Neuronal stem cell (in vitro differentiated cells): ENCODE data around the gene TLR1.
A peak's percentile ranks its signal among the peaks of the same experiment; 100 is the strongest.
"Not testable (repeated sequence)": the region's sequence is repeated elsewhere in the genome, so short reads cannot be mapped to it uniquely, and the experiment has no call there.

Source experiments
- DNase-seq: peaks from one replicate; pipeline ENCODE4 v3.0.0-alpha.2; 2013; ENCODE audit warnings: low spot score
- H2AFZ ChIP-seq: one replicate; pipeline ENCODE4 v1.6.1; 2013; ENCODE audit warnings: mild to moderate bottlenecking, low read length, inconsistent platforms
- H2AK5ac ChIP-seq: 2 replicates; pipeline ENCODE4 v1.6.1; 2013; ENCODE audit warnings: low read depth, mild to moderate bottlenecking, inconsistent platforms, low read length, moderate library complexity, mixed read lengths
- H2BK120ac ChIP-seq: 2 replicates; pipeline ENCODE4 v1.6.1; 2013; ENCODE audit warnings: low read depth, mild to moderate bottlenecking, inconsistent platforms, low read length, moderate library complexity, mixed read lengths
- H2BK12ac ChIP-seq: one replicate; pipeline ENCODE4 v1.6.1; 2013; ENCODE audit warnings: low read length, inconsistent platforms
- H2BK15ac ChIP-seq: 2 replicates; pipeline ENCODE4 v1.6.1; 2013; ENCODE audit warnings: mild to moderate bottlenecking, low read length, inconsistent platforms, mixed read lengths
- H2BK5ac ChIP-seq: one replicate; pipeline ENCODE4 v1.6.1; 2013; ENCODE audit warnings: inconsistent platforms, mild to moderate bottlenecking, low read length, moderate library complexity
- H3K14ac ChIP-seq: one replicate; pipeline ENCODE4 v1.6.1; 2013; ENCODE audit warnings: low read length, inconsistent platforms
- H3K18ac ChIP-seq: 2 replicates; pipeline ENCODE4 v1.6.1; 2013; ENCODE audit warnings: low read length, inconsistent platforms
- H3K23ac ChIP-seq: 2 replicates; pipeline ENCODE4 v1.6.1; 2013; ENCODE audit warnings: low read depth, mild to moderate bottlenecking, mixed read lengths, low read length, inconsistent platforms; ENCODE audit not compliant: poor library complexity
- H3K27ac ChIP-seq: replicated peaks from 3 replicates; pipeline ENCODE4 v1.5.1; 2013; ENCODE audit warnings: low read length, inconsistent platforms
- H3K27me3 ChIP-seq, 3 experiments: 2 replicates each; pipeline ENCODE4 v1.6.1; 2013; ENCODE audit warnings: low read length in 3 of 3, mild to moderate bottlenecking in 2 of 3, inconsistent platforms in 1 of 3, low read depth in 1 of 3, mixed read lengths in 1 of 3, moderate library complexity in 1 of 3; ENCODE audit not compliant: control insufficient read depth in 3 of 3, insufficient read depth in 3 of 3
- H3K36me3 ChIP-seq, 2 donors: replicated peaks in 1 of 2; 2 replicates each; pipeline ENCODE4 v1.6.1; 2013; ENCODE audit warnings: low read length in 2 of 2; ENCODE audit not compliant: control insufficient read depth in 2 of 2, insufficient read depth in 2 of 2
- H3K4ac ChIP-seq: 2 replicates; pipeline ENCODE4 v1.6.1; 2013; ENCODE audit warnings: inconsistent platforms, mild to moderate bottlenecking, low read length, moderate library complexity
- H3K4me1 ChIP-seq, 2 donors: 1 replicate in 1 of 2; 2 replicates in 1 of 2; pipeline ENCODE4 v1.6.1; 2013; ENCODE audit warnings: low read length in 2 of 2, low read depth in 1 of 2; ENCODE audit not compliant: control insufficient read depth in 2 of 2, insufficient read depth in 1 of 2
- H3K4me2 ChIP-seq: one replicate; pipeline ENCODE4 v1.6.1; 2013; ENCODE audit warnings: mild to moderate bottlenecking, low read length, inconsistent platforms; ENCODE audit not compliant: insufficient read depth, poor library complexity, severe bottlenecking
- H3K4me3 ChIP-seq, 2 donors: 2 replicates each; pipeline ENCODE4 v1.5.1; 2013; ENCODE audit warnings: low read length in 2 of 2, mild to moderate bottlenecking in 2 of 2, inconsistent platforms in 1 of 2, moderate library complexity in 1 of 2
- H3K79me1 ChIP-seq: one replicate; pipeline ENCODE4 v1.6.1; 2013; ENCODE audit warnings: low read depth, mild to moderate bottlenecking, inconsistent platforms, low read length, moderate library complexity
- H3K9ac ChIP-seq: one replicate; pipeline ENCODE4 v1.6.1; 2013; ENCODE audit warnings: mild to moderate bottlenecking, low read depth, low read length, inconsistent platforms; ENCODE audit not compliant: poor library complexity
- H3K9me3 ChIP-seq, 2 donors: replicated peaks in 1 of 2; 2 replicates each; pipeline versions ENCODE3 to v1.6.1; 2013; ENCODE audit warnings: low read length in 2 of 2, mild to moderate bottlenecking in 2 of 2, inconsistent platforms in 1 of 2, low read depth in 1 of 2, mixed read lengths in 1 of 2, moderate library complexity in 1 of 2; ENCODE audit not compliant: control insufficient read depth in 2 of 2, insufficient read depth in 1 of 2
- H4K8ac ChIP-seq: one replicate; pipeline ENCODE4 v1.6.1; 2013; ENCODE audit warnings: low read depth, mild to moderate bottlenecking, inconsistent platforms, low read length, moderate library complexity
- H4K91ac ChIP-seq: one replicate; pipeline ENCODE4 v1.6.1; 2013; ENCODE audit warnings: low read length, low read depth, mild to moderate bottlenecking, inconsistent platforms; ENCODE audit not compliant: poor library complexity
- WGBS, 2 donors: extraction: QIAGEN DNeasy Blood & Tissue Kit; methylation state at CpG; one replicate each; pipeline ENCODE4 v1.1.7; 2013; ENCODE audit warnings: missing lambda C conversion rate in 2 of 2, mixed read lengths in 1 of 2; ENCODE audit not compliant: insufficient read length in 2 of 2, insufficient replicate concordance in 1 of 2; ENCODE audit errors: extremely low coverage in 2 of 2; 5-methylcytosine and 5-hydroxymethylcytosine counted together

TLR1 gene

DNA sequence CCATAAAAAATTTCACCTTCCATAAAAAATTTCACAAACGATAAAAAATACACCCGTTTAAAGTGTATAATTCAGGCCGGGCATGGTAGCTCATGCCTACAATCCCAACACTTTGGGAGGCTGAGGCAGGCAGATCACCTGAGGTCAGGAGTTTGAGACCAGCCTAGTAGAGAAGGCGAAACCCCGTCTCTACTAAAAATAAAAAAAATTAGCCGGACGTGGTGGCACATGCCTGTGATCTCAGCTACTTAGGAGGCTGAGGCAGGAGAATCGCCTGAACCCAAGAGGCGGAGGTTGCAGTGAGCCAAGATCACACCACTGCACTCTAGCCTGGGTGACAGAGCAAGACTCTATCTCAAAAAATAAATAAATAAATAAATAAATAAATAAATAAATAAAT lies 1.7 kb upstream of the TLR1 start:
- not testable (repeated sequence) for H3K27me3 ChIP-seq, H3K4ac ChIP-seq, H3K4me1 ChIP-seq, H2BK120ac ChIP-seq, H3K79me1 ChIP-seq, H4K8ac ChIP-seq, H2BK12ac ChIP-seq, H3K23ac ChIP-seq, H2AK5ac ChIP-seq, H4K91ac ChIP-seq, H3K36me3 ChIP-seq, H3K4me3 ChIP-seq, H3K9me3 ChIP-seq, DNase-seq, H3K9ac ChIP-seq, H2AFZ ChIP-seq, H2BK5ac ChIP-seq, H3K4me2 ChIP-seq, H3K18ac ChIP-seq, H3K14ac ChIP-seq, H2BK15ac ChIP-seq, H3K27ac ChIP-seq
- no CpG with 5 or more reads among the region's 9 CpGs for WGBS, 2 donors

DNA sequence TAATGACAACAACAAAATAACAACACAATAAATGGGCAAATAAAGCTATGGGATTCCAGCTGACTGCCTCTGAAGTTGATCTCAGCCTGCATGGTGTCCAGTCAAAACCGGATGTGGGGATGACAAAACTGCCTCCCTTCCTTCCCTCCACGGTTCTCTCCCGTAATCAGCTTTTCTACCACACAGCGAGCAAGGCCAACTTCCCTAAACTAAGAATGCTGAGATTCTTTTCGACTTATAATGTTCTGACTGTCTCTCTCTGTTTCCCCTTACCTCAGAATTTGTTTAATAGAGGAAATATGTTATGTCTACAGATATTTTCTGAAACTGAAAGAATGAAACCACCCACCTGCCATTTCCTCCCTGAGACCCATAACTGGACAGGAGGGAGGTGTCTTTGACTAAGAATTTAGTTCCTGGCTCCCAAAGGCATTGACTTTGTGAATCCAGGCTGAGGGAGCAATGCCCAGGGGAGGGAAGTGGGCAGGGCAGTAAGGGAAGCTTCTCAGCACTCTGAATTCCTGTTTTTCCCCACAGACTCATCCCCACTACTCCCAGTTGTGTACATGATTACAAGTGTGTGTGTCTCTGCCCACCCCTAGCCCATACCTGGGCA lies 1.0 kb upstream of the TLR1 start:
- Histone ChIP-seq H3K4ac (no peak overlapping the region), H3K9me3 (peaks cover 7 to 8% of the 10 kb centered on the region in 2 donors), H3K14ac (no peak overlapping the region), H2BK120ac (no peak overlapping the region), H3K27me3 (peaks cover 0 to 2% (median 0%) of the 10 kb centered on the region in 3 experiments), H3K4me3 (no peak overlapping the region), H3K9ac (no peak overlapping the region), H2AFZ (peak overlapping the region; percentile 51), H2BK12ac (no peak overlapping the region), H3K4me2 (no peak overlapping the region), H3K36me3 (no peaks in the 10 kb centered on the region), H3K27ac (no peak overlapping the region), H2AK5ac (no peak overlapping the region), H2BK5ac (no peak overlapping the region), H4K8ac (no peak overlapping the region), H3K4me1 (no peaks in the 10 kb centered on the region), H3K23ac (no peak overlapping the region), H3K79me1 (no peaks in the 10 kb centered on the region), H4K91ac (no peak overlapping the region), H3K18ac (no peak overlapping the region), H2BK15ac (no peak overlapping the region)
- DNase-seq = no peak
- no CpG with 5 or more reads among the region's 5 CpGs for WGBS, 2 donors

DNA sequence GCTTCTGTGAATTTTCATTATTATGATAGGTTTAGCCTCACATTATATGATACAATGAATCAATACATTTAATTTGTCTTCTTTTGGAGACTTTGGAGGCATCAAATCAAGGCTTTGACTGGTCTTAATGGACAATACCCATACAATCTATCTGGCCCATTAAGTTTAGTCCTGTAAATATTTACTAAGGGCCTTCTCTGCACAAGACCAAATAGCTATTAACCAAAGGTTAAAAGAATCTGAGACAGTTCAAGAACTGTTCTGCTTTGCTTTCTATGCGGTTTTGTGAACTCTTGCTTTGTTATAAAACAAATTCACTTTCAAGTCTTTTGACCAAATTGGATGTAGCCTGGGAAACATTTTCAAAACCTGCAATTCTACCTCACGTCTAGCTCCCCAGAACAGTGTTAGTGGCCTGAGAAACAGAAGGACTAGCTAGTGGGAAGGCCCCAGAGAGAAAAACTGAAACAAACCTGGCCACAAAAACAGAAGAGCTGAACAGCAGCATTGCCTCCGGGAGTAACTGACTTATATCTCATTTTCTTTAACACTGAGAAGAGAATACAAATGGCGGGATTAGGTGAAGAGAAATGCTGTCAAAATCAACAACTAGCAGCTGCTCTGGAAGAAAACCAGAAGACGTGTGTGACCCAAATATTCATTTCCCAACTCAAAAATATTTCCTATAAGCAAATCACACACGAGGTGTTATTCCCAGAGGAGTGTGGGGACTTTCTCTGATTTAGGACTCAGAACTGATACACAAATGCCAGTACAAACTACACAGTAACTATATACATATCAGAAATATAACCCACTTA lies 548 bp downstream of the TLR1 start:
- Histone ChIP-seq H3K79me1 (no peaks in the 10 kb centered on the region), H2AFZ (no peak overlapping the region), H3K4me1 (no peaks in the 10 kb centered on the region), H3K36me3 (no peaks in the 10 kb centered on the region), H3K18ac (no peak overlapping the region), H4K91ac (no peak overlapping the region), H3K27me3 (peaks cover 0 to 2% (median 0%) of the 10 kb centered on the region in 3 experiments), H2BK15ac (no peak overlapping the region), H3K4me3 (no peak overlapping the region), H3K23ac (no peak overlapping the region), H2BK12ac (no peak overlapping the region), H4K8ac (no peak overlapping the region), H3K9ac (no peak overlapping the region), H3K27ac (no peak overlapping the region), H3K14ac (no peak overlapping the region), H2AK5ac (no peak overlapping the region), H3K4ac (no peak overlapping the region), H3K4me2 (no peak overlapping the region), H2BK120ac (no peak overlapping the region), H3K9me3 (peaks cover 7 to 8% of the 10 kb centered on the region in 2 donors), H2BK5ac (no peak overlapping the region)
- no CpG with 5 or more reads among the region's 6 CpGs for WGBS, 2 donors
- no peak for DNase-seq

DNA sequence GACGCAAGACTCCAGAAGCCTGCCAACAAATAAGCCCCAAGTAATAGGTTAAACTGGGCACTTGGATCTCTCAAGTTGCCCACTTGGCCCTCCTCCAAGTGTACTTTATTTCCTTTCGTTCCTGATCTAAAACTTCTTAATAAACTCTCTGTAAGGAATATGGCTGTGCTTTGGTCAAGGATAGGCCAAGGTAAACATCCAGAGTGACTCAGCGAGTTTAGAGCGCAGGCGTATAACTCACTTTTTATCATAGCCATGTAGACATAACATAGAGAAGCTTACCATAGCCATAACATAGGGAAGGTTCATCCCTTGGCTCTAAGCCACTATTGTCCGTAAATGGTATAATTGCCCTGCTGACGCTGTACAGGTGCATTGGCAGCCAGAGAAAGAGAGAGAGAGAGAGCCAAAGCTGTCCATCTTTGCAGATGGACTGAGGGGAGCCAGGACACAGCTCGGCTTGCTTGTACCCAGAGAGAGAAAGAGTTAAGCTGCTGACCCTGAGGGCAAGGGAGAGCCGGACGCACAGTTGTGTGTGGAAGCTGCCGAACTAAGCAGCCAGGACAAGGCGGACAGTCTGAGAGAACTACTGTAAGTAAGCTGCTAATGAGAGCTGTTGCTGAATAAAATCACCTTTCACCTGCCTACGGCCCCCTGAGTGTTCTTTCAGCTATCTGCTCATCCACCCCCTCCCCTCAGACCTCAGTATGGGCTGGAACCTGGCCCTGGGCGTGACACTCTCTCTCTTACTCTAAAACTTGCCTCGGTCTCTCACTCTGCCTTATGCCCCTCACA lies 1.8 kb downstream of the TLR1 start:
- no peak overlapping the region for H2BK120ac ChIP-seq
- WGBS, 2 donors = no CpG with 5 or more reads among the region's 15 CpGs
- no peak overlapping the region for H2BK12ac ChIP-seq
- H2BK5ac ChIP-seq = no peak overlapping the region
- H3K36me3 ChIP-seq = no peaks in the 10 kb centered on the region
- DNase-seq = no peak
- H3K4me1 ChIP-seq = no peaks in the 10 kb centered on the region
- peaks cover 0 to 2% (median 2%) of the 10 kb centered on the region in 3 experiments for H3K27me3 ChIP-seq
- no peak overlapping the region for H3K4me2 ChIP-seq
- no peak overlapping the region for H3K23ac ChIP-seq
- no peak overlapping the region for H3K9ac ChIP-seq
- no peak overlapping the region for H3K14ac ChIP-seq
- no peak overlapping the region for H2AK5ac ChIP-seq
- no peak overlapping the region for H4K8ac ChIP-seq
- no peak overlapping the region for H3K4me3 ChIP-seq
- no peak overlapping the region for H2BK15ac ChIP-seq
- no peaks in the 10 kb centered on the region for H3K79me1 ChIP-seq
- H4K91ac ChIP-seq = no peak overlapping the region
- no peak overlapping the region for H3K18ac ChIP-seq
- H3K4ac ChIP-seq = no peak overlapping the region
- H3K27ac ChIP-seq = no peak overlapping the region
- peaks cover 7 to 8% of the 10 kb centered on the region in 2 donors for H3K9me3 ChIP-seq
- no peak overlapping the region for H2AFZ ChIP-seq
